Mesothelial cell of epicardium (in vitro differentiated cells): ENCODE results near the gene KCNJ18. TPM values are rescaled to one million over a fixed set of nuclear protein-coding genes. Genes with fewer than 3 reads are reported as not detected.
"Not testable (repeated sequence)": the region's sequence is repeated elsewhere in the genome, so short reads cannot be mapped to it uniquely, and the experiment has no call there.

Experiments used
- DNase-seq, 2 experiments: peaks; one replicate each; pipeline ENCODE4 v3.0.0; 2021; ENCODE audit warnings: low spot score in 2 of 2; ENCODE audit not compliant: unreplicated experiment in 2 of 2
- H3K27ac Mint-ChIP-seq: 2 replicates; pipeline ENCODE4 v1.8.0; 2021; ENCODE audit warnings: mixed read lengths
- H3K27me3 Mint-ChIP-seq: 2 replicates; pipeline ENCODE4 v1.8.0; 2021; ENCODE audit warnings: low read depth, mixed read lengths
- H3K36me3 Mint-ChIP-seq: 2 replicates; pipeline ENCODE4 v1.8.0; 2021; ENCODE audit warnings: mixed read lengths
- H3K4me1 Mint-ChIP-seq: 2 replicates; pipeline ENCODE4 v1.8.0; 2021; ENCODE audit warnings: mixed read lengths
- H3K4me3 Mint-ChIP-seq: 2 replicates; pipeline ENCODE4 v1.8.0; 2021; ENCODE audit warnings: mild to moderate bottlenecking, moderate library complexity, mixed read lengths
- H3K9me3 Mint-ChIP-seq: 2 replicates; pipeline ENCODE4 v1.8.0; 2021; ENCODE audit warnings: mixed read lengths
- total RNA-seq: library from RNA; stranded (reverse); gene quantifications from 3 replicates; pipeline ENCODE4 v1.2.1, GENCODE V29; 2021
- TF ChIP-seq, protein P1 (sequence below): fragments of 200-600 bp; sonication (generic); IDR thresholded peaks from one replicate; pipeline ENCODE4 v1.5.0; 2021; ENCODE audit warnings: antibody characterized with exemption; ENCODE audit not compliant: unreplicated experiment

Gene KCNJ18
- total RNA-seq, 1 donor from 2014 or later = not detected

DNA sequence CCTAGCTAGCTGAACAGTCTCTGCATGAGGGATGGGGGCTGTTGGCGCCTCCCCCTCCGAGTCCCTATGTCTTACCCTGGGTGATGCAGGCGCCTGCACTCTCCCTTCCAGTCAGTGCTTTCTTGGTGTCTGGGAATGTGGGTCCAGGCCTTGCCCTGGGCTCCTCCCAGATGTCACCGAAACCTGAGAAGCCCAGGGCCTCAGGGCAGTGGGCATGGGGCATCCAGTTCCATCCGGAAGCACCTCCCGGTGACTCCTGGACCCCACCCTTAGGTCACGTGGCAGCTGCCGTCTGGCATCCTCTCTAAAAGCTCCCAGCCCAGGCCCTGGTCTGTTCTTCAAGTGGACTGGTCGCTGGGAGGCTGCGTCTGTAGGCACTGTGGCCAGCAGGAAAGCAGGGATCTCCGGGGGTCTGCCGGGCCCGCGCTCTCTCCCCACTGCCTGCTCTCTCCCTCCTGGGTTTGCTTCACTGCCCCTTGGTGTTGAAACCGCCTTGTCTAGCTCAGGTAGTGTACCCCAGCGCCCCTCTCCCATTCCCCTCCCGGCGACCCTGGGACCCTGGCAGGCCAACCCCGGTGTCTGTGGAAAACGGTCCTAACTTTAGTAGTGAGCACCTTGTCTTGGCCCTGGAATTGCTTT is 6.2 kb downstream of the KCNJ18 start:
- H3K4me1 Mint-ChIP-seq, H3K27ac Mint-ChIP-seq, H3K27me3 Mint-ChIP-seq, H3K36me3 Mint-ChIP-seq, DNase-seq, H3K4me3 Mint-ChIP-seq: not testable (repeated sequence)
- peaks cover 24% of the 10 kb centered on the region for H3K9me3 Mint-ChIP-seq

DNA sequence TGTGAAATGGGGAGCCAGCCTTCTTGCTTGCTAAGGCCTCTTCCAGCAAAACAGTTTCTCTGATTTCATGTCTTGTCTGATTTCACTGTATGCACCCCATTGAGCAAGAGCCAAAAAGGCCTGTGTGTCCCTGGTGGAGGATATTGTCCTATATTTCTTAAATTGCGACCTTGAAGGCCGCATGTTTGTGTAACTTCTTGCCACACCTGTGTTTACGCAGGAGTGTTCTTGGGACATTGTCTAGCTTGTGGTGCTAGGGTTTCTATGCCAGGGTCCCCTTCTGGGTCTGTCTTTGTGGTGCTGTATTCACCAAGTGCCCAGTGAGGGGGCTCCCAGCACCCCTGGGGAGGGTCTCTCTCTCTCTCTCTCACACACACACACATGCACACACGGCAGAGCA is 6.8 kb downstream of the KCNJ18 start:
- H3K27me3 Mint-ChIP-seq, DNase-seq, H3K4me1 Mint-ChIP-seq, H3K36me3 Mint-ChIP-seq, H3K4me3 Mint-ChIP-seq, H3K27ac Mint-ChIP-seq: not testable (repeated sequence)
- peaks cover 24% of the 10 kb centered on the region for H3K9me3 Mint-ChIP-seq

DNA sequence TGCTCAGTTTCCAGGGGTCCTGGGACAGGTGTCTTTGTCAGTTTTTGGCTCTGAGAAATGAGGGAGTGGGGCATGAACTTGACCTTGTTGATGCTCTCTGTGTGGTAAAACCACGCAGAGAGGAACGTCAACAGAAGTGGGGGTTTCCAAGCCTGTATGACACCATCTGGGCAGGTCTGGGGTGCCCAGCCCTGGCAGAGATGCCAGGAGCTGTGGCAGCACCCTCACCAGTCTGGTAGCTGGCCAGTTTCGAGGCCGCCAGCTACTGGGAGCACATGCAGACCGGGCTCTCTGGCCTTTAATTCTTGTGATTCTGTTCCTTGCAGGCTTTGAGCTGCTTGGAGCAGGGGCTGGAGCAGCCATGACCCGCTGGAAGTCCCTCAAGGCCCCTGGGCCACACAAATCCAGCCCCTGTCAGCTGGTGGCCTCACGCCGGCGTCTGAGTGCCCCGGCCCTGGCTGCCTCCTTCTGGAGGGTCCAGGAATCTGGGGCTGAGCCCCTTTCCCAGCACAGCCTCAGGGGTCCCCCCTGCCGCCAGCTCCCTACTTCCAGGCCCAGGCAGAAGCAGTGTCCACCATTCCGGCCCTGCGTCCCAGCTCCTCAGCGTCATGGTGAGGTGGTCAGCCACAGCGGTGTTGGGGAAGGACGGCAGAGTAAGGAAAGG is 7.4 kb downstream of the KCNJ18 start:
- not testable (repeated sequence) for H3K27me3 Mint-ChIP-seq, H3K36me3 Mint-ChIP-seq, DNase-seq, H3K4me1 Mint-ChIP-seq, H3K4me3 Mint-ChIP-seq, H3K27ac Mint-ChIP-seq
- H3K9me3 Mint-ChIP-seq = peaks cover 25% of the 10 kb centered on the region

DNA sequence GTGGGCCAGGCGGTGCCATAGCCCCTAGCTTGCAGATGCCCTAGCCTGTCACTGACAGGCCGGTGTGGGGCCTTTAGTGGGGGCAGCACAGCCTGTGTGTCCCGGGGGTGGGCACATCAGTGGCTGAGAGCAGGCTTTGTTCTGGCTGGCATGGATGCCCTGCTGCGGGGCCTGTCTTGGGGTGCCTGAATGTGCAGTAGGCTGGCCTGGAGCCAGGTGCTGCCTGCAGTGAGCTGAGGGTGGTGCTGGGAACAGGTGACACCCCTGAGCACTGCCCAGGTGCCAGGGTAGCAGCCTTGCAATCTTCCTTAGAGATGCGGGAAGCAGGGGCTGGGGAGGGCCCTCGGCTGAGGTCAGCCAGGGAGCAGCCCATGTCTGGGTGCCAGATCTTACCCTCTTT is 8.8 kb downstream of the KCNJ18 start:
- not testable (repeated sequence) for H3K4me3 Mint-ChIP-seq, H3K4me1 Mint-ChIP-seq, H3K27ac Mint-ChIP-seq, H3K36me3 Mint-ChIP-seq, H3K27me3 Mint-ChIP-seq, DNase-seq
- peaks cover 25% of the 10 kb centered on the region for H3K9me3 Mint-ChIP-seq

DNA sequence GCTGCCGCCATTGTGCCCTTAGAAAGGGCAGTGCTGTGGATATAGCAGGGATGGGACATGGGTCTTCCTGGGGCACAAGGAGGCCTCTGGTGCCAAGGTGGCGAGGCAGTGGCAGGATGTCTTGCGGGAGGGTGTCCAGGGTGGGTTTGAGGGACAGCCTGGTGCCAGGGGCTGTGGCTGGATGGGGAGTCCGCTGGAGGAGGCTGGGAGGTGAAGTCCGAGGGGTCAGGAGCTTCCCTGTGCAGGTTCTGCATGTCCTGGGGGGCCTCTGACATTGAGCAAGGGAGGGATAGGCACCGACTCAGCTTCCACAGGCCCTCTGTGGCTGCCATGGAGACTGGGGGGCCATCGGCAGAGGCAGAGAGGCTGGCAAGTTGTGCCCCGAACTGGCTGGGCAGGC is 9.7 kb downstream of the KCNJ18 start:
- H3K27ac Mint-ChIP-seq, H3K36me3 Mint-ChIP-seq, H3K4me1 Mint-ChIP-seq, DNase-seq, H3K27me3 Mint-ChIP-seq, H3K4me3 Mint-ChIP-seq: not testable (repeated sequence)
- H3K9me3 Mint-ChIP-seq = peaks cover 21% of the 10 kb centered on the region

DNA sequence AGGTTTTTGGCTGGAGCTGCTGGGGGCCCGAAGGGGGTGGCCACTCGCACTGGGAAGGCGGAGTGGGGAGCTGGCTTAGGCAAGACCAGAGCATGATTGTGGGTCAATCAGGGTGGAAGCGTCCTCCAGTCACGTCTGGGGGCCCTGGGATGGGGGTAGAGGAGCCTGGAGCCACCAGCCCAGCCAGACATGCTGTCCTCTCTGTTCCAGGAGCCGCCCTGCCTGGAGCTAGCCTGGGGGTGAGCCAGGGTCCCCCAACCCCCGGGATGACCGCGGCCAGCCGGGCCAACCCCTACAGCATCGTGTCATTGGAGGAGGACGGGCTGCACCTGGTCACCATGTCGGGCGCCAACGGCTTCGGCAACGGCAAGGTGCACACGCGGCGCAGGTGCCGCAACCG is 10.2 kb downstream of the KCNJ18 start:
- not testable (repeated sequence) for H3K27ac Mint-ChIP-seq, H3K36me3 Mint-ChIP-seq, H3K4me1 Mint-ChIP-seq, H3K4me3 Mint-ChIP-seq, H3K27me3 Mint-ChIP-seq, DNase-seq
- peaks cover 18% of the 10 kb centered on the region for H3K9me3 Mint-ChIP-seq

DNA sequence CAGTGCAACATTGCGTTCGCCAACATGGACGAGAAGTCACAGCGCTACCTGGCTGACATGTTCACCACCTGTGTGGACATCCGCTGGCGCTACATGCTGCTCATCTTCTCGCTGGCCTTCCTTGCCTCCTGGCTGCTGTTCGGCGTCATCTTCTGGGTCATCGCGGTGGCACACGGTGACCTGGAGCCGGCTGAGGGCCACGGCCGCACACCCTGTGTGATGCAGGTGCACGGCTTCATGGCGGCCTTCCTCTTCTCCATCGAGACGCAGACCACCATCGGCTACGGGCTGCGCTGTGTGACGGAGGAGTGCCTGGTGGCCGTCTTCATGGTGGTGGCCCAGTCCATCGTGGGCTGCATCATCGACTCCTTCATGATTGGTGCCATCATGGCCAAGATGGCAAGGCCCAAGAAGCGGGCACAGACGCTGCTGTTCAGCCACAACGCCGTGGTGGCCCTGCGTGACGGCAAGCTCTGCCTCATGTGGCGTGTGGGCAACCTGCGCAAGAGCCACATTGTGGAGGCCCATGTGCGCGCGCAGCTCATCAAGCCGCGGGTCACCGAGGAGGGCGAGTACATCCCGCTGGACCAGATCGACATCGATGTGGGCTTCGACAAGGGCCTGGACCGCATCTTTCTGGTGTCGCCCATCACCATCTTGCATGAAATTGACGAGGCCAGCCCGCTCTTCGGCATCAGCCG is 10.8 kb downstream of the KCNJ18 start:
- not testable (repeated sequence) for H3K4me1 Mint-ChIP-seq, H3K4me3 Mint-ChIP-seq, DNase-seq, H3K36me3 Mint-ChIP-seq, H3K27me3 Mint-ChIP-seq, H3K27ac Mint-ChIP-seq
- H3K9me3 Mint-ChIP-seq = peaks cover 18% of the 10 kb centered on the region

DNA sequence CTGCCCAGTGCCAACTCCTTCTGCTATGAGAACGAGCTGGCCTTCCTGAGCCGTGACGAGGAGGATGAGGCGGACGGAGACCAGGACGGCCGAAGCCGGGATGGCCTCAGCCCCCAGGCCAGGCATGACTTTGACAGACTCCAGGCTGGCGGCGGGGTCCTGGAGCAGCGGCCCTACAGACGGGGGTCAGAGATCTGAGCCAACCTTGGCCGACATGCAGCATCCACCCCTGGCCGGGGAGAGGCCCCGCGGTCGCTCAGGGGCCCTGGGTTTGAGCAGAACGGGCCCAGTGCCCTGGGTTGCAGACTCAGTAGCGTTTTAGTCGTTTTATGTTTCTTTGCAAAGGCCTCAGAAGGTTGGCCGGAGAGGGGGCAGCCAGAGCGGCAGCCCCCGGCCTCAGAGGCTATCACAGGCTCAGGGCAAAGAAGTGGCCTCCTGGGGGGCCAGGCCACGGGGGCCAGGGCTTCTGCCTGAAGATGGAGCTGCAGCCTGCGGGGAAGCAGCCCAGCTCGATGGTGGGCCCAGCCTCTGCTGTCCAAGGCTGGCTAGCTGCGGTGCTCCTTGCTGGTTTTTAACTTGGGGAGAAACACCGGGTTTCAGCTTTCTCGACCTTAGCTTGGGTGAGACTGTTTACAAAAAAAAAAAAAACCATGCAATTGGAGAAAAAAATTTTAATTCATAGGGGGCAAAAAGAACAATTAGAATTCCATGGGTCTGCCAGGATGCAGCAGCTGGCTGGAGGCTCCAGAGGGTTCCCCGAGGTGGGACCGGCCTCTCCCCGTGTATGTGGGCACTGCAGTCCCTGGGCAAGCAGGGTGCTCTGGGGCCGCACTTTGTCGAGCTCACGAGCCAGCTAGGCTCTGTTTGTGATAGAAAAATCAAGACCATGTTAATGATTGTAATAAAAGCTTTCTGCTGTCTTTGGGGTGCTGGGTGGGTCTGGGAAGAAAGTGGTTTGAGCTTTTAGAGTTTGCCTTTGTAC is 11.9 kb downstream of the KCNJ18 start:
- not testable (repeated sequence) for DNase-seq, H3K36me3 Mint-ChIP-seq, H3K4me1 Mint-ChIP-seq, H3K27me3 Mint-ChIP-seq, H3K4me3 Mint-ChIP-seq, H3K27ac Mint-ChIP-seq
- H3K9me3 Mint-ChIP-seq = peaks cover 18% of the 10 kb centered on the region

DNA sequence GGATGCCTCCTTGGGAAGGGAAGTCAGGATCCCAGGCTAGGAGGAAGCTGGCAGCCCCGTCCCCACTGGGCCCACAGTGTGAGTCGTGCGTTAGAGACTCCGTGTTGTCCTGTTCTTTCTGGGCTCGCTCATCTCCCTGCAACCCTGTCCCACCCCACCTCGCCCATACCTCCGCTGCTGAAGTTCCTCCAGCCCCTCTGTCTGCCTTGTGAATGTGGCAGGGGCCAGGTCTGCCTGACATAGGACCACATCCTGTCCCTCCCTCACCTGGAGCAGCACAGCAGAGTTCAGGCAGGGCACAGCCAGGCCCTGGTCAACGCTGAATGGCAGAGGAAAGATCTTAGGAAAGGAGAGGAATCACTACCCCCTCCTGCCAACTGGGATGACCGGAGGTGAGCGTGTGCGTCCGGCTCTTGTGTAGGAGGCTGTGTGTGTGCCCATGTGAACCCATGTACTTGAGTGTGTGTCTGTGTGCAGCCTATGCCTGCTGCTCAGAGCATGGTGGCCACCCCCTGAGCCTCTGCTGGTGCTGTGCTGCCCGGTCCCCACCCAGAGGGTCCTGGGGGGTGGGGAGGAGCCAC is 12.8 kb downstream of the KCNJ18 start:
- no peaks in the 10 kb centered on the region for H3K4me1 Mint-ChIP-seq
- TF ChIP-seq, protein P1, sequence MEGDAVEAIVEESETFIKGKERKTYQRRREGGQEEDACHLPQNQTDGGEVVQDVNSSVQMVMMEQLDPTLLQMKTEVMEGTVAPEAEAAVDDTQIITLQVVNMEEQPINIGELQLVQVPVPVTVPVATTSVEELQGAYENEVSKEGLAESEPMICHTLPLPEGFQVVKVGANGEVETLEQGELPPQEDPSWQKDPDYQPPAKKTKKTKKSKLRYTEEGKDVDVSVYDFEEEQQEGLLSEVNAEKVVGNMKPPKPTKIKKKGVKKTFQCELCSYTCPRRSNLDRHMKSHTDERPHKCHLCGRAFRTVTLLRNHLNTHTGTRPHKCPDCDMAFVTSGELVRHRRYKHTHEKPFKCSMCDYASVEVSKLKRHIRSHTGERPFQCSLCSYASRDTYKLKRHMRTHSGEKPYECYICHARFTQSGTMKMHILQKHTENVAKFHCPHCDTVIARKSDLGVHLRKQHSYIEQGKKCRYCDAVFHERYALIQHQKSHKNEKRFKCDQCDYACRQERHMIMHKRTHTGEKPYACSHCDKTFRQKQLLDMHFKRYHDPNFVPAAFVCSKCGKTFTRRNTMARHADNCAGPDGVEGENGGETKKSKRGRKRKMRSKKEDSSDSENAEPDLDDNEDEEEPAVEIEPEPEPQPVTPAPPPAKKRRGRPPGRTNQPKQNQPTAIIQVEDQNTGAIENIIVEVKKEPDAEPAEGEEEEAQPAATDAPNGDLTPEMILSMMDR = no peak
- H3K27ac Mint-ChIP-seq = no peak overlapping the region
- H3K9me3 Mint-ChIP-seq = peaks cover 18% of the 10 kb centered on the region
- DNase-seq = no peak
- H3K4me3 Mint-ChIP-seq = no peak overlapping the region
- H3K36me3 Mint-ChIP-seq = peaks cover 3% of the 10 kb centered on the region
- H3K27me3 Mint-ChIP-seq = no peaks in the 10 kb centered on the region

DNA sequence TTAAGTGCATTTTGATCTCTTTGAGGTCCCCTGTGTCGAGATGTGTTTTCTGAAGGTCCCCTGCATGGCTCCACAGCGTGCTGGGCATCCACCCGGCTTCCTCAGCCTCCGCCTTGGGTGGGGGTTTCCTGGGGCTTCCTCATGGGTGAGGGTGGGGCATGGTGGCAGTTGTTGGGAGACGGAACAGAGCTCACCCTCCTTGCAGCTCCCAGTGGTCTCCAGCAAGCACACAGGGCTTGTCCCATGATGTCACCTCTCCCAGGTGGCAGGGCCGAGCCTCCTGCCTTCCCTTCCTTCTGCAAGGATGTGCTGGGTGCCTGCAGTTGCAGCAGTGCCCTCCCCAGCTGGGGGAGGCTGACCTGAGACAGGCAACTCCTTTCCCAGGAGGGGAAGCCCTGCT is 13.4 kb downstream of the KCNJ18 start:
- H3K4me3 Mint-ChIP-seq, H3K36me3 Mint-ChIP-seq, DNase-seq, H3K27ac Mint-ChIP-seq, H3K27me3 Mint-ChIP-seq, H3K4me1 Mint-ChIP-seq: not testable (repeated sequence)
- H3K9me3 Mint-ChIP-seq = peaks cover 18% of the 10 kb centered on the region

DNA sequence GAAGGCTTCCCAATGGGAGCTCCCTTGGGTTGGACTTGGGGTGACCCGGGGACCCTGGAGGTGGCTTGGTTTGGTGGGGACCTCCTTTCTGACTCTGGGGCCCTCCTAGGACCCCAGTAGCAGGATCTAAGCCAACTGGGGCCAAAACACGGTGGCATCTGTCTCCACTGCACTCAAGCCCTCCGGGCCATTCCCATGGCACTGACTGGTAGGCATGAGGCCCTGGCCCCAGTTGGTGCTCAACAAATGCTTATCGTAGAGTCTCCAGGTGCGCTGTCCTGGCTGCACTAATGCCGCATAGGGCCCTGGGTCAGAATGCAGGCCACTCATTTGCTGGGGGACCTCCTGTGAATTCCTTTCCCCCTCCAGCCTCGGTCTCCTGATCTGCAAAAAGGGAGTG is 14.2 kb downstream of the KCNJ18 start:
- H3K9me3 Mint-ChIP-seq = peaks cover 25% of the 10 kb centered on the region
- H3K4me1 Mint-ChIP-seq, H3K4me3 Mint-ChIP-seq, H3K27ac Mint-ChIP-seq, DNase-seq, H3K27me3 Mint-ChIP-seq, H3K36me3 Mint-ChIP-seq: not testable (repeated sequence)

DNA sequence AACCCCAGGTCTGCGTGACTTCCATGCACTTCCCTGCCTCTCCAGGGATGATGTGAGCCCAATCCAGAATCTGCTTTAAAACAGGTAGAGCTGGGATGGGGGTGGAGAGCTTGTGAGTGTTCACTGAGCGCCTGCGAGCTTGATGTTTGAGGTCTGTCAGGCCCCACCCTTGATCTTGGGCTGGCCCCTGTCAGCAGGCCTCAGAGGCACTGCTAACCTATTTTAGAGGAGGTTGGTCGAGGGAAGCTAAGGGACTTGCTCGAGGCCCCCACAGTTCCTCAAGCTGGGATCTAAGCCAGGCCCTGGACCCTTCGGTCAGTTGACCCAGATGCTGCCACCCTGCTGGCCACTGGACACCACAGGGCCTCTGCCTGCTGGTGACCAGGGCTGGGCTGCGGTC is 14.8 kb downstream of the KCNJ18 start:
- not testable (repeated sequence) for H3K4me3 Mint-ChIP-seq, DNase-seq, H3K4me1 Mint-ChIP-seq, H3K27me3 Mint-ChIP-seq, H3K36me3 Mint-ChIP-seq, H3K27ac Mint-ChIP-seq
- peaks cover 30% of the 10 kb centered on the region for H3K9me3 Mint-ChIP-seq
